GM10847 (cell line): ENCODE data around the gene DHRS13.
A peak's percentile ranks its signal among the peaks of the same experiment; 100 is the strongest.

Experiments
- POLR2A ChIP-seq: IDR thresholded peaks from 2 replicates; pipeline ENCODE4 v1.6.1; 2011; ENCODE audit not compliant: insufficient read length; ENCODE audit errors: extremely low read depth

DHRS13 gene, protein sequence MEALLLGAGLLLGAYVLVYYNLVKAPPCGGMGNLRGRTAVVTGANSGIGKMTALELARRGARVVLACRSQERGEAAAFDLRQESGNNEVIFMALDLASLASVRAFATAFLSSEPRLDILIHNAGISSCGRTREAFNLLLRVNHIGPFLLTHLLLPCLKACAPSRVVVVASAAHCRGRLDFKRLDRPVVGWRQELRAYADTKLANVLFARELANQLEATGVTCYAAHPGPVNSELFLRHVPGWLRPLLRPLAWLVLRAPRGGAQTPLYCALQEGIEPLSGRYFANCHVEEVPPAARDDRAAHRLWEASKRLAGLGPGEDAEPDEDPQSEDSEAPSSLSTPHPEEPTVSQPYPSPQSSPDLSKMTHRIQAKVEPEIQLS

DNA sequence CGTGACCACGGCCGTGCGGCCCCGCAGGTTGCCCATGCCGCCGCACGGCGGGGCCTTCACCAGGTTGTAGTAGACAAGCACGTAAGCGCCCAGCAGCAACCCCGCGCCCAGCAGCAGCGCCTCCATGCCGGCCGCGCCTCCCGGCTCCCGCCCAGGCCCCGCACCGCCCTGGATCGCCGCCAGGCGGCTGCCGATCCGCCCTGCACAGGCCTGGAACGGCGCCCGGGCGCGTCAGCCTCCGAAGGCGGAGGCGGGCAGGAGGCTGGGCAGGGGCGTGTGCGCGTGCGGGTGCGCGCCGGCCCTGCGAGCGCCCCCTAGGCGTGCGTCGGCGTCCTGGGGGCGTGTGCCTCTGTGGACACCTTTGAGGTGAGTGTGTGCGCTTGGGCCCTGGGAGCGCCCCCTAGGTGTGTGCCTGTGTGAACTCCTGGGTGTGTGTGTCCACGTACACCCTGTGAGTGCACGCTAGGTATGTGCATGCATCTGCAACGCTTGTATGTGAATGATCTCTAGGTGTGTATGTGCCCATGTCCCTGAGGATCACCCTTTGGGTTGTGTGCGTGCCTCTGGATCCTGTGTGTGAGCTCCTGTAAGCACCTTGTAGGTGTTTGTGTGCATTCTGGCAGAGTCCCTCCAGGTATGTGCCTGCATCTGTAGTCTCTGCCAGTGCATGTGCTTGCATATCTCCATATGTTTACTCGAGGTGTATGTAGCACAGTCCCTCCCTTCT lies at the start of gene DHRS13:
TSS of gene DHRS13 (minus strand) at position 261 of the 727 bp plus-strand sequence. CDS start at position 126, 135 bp downstream.
- no peak for TF ChIP-seq POLR2A

DNA sequence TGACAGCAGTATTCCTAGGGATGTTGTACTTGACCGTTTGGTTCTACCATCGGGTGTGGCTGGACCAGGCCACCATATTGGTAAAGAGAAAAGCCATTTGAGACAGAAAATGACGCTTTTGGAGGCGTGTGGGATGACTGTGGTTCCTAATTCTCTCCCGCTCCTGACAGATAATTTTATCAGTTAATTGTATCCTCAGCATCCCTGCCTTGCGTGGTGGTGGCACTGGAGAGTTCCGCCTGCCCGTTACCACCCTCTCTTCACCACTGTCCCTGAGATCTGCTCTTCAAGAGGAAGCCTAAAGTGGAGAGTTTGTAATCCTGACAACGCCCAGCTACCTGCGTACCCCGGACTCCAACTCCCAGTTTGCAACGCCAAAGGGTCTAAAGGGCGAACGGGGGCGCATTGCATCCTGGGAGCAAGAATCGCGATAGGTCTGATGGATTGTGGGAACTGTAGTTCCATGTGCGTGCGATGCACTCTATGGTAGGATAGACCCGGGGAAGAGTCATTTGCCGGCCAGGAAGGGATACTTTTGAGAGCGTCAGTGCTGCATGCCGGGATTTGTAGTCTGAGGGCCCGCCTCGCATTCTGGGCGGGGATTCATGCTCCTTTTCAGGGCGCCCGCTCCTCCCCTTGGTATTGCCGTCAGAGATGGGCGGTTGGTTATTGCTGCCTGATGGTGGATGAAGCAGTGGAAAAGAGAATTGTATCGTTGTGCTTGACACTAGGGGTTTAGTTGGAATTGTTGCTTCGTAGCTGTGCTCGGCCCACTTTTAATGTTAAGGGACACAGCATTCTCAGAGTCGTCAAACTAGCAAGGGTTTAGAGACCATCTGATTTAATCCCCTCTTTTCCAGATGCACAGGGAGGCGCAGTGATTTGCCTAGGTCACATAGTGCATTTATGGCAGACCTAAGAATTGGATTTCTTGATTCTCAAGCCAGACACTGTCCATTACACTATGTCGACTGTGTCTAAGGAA lies 49.4 kb upstream of the DHRS13 start:
- peak; percentile 32 for TF ChIP-seq POLR2A

DNA sequence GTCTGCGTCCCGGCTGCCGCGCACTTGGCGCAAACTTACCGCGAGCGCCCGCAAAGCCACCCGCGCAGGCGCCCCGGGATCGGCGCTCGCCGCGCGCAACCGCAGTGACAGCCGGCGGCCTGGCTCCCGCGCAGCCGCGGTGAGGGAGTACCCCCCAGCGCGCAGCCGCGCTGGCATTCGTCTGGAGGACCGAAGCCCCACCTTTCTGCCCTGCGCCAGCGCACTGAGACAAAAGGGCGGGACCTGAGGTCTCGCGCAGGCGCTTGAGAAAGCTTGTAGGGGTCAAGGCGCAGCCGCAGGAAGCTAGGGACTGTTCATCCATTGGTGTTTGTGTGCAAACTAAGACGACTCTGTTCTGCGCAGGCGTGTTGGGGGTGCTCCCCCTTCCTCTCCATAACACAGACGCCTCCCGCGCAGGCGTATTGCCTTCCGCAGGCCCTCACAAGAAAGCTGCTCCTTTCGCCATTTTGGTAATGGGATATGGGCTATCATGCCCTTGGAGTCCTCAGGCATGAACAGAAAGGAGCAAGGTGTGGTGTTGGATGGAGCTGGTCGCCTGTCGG lies 48.6 kb upstream of the DHRS13 start, which contains the start of gene PHF12:
TSS of gene PHF12 (minus strand) at position 91 of the 563 bp plus-strand sequence. CDS start 558 bp downstream, outside the sequence.
- no peak for TF ChIP-seq POLR2A

DNA sequence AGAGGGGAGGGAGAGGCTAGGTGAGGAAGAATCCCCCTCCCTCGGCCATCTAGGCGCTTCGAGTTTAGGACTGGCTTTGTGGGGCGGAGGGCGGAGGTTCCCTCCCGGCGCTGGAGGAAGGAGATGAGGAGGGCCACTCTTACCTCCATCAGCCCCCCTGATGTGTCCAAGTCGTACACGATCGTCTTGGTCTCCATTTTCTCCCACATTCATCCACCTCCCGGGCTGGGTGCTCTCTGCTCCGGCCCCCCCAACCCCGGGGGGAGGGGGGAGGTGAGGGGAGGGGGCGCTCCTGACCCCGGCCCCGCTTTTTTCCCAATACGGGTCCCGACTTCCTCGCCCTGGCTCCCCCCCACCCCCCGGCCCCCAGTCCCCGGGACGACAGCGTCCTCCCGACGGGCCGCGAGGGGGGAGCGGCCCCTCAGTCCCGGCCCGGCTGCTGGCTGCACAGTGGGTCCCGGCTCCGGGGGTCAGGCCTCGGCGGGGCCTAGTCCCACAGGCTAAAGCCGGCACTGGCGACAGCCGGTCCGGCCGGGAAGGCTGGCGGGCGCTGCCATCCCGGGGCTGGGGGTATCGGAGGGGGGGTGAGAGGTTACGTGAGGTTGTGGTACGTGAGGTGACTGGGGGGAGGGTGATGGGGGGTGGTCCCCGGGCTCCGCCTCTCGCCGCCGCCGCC lies 48.0 kb upstream of the DHRS13 start:
- TF ChIP-seq POLR2A = no peak

DNA sequence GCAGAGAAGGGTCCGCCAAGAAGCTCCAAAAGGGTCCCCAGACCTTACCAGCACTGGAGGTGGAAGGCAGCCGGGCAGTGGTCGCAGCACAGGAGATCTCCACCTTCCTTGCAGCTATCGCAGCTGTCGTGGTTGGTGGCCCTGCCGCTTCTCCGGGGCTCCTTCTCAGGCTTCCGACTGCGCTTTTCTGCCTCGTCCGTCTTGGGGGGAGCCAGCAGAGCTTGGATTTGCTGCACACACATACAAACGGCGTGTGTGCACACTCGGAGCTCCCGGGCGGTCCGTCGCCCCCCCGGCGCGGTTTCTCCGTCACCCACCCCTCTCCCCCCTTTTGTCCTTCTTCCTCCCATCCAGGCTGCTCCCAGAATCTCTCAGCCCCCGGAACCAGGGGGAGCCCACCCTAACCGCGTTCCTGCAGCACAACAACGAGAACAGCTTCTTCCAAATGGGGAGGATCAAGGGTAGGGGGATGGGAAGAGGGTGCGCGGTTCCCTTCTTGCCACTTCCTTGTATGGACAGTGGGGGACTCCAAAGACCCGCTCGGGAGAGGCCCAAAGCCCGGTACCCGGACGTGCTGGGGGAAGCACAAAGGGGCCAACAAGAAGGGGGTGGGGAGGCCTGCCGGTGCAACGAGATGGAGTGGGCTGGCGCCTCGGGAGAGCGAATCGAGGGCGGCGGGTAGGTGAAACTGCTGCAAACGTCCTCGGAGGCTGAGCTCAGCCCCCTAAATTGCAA lies 47.3 kb upstream of the DHRS13 start:
- no peak for TF ChIP-seq POLR2A

DNA sequence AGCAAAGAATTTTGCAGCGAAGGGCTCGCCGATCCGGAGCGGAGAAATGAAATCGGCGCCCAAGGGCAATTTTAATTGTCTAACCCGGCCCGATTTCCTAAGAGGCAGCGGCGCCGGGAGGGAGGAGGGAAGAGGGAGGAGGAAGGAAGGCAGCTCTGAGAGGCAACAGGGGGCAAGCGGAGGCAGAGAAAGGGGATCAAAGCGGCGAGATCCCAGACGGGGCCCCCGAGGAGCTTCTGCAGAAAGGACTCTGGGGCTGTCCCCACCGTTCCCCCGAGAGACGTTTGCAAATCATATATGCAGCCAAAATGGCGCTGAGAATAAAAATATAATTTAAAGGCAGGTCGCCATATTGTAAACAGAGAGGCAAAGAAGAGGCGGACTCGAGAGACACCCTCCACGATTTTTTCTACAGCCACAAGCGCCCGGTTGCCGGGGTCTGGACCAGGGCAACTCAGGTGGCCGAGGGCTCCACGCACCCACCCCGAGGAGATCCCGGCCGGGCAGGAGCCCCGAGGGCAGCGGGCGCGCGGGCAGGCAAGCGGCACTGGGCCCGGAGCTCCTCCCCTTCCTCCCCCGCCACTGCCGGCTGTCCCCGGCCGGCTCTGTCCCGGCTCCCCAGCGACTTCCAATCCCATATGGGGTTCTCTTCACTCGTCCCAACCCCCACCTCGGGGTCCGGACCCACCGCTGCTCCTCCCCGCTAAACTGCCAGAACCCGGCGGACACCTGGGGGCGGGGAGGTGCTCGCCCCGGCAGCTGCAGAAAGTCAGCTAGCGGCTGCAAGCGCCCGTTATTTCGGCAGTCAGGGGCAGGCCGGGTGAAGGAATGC lies 46.5 kb upstream of the DHRS13 start:
- peak; percentile 41 for TF ChIP-seq POLR2A

DNA sequence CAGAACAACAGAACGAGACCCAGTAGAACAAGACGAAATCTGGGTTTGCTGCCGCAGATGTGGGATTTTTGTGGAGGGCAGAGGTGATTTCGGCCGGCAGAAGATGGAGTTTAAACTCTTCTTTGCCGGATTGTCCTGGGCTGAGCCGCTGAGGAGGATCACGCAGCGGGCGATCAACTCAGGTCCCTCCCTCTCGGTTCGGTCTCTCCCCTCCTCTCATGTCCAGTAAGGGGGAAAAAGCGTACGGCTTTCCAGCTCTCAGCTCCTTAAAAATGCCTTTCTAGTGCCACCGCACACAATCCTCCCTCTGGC lies 46.0 kb upstream of the DHRS13 start:
- no peak for TF ChIP-seq POLR2A

DNA sequence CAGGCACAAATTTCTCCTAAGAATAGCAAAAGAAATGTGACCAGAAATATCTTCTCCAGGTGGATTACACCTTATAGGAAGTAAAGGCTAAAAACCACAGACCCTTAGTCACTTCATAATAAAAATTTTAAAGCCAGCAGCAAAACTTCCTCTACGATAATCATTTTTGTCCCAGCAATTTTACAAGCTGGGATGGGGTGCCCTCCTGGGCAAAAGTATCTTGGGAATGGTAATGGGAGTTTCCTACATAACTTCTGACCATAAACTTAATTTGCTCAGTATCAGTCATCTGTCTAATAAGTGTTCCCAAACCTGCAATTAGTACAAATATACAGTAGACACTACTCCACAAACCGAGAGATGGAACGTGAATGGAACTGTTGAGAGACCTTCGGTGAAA lies 45.5 kb upstream of the DHRS13 start:
- no peak for TF ChIP-seq POLR2A

DNA sequence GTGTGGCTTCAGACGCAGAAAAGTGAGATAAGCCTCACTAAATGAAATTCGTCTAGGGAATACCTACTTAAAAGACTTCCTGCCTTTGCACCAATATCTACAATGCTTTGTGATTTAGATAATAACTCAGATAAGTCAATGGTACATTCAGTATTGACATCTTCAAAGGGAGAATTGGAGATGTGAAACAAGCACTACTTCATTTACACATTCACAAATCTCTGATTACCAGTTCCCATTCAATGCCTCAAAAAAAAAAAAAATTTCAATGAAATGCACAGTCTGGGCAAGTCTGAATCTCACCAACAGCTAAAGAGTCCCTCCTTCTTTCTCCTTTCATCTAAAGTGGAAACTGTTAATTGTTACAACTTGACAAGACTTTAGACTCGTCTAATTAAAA lies 44.8 kb upstream of the DHRS13 start:
- no peak for TF ChIP-seq POLR2A

DNA sequence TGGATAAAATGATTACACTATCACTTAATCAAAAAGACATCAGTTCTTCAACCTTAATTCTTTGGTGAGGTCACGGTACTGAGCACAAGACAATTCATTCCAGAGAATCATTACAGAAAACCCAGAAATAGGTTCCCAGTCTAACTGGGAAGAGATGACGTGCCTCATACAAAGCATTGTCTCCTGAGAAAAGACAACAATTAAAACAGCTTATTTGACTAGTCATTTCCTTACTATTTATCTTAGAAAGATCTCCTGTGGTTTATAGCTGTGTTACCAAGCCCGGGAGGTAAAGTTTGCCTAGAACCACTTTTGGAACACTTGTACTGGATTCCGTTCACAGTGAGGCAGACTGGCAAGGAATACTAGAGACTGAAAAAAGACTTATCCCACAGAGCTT lies 43.4 kb upstream of the DHRS13 start:
- TF ChIP-seq POLR2A = no peak

DNA sequence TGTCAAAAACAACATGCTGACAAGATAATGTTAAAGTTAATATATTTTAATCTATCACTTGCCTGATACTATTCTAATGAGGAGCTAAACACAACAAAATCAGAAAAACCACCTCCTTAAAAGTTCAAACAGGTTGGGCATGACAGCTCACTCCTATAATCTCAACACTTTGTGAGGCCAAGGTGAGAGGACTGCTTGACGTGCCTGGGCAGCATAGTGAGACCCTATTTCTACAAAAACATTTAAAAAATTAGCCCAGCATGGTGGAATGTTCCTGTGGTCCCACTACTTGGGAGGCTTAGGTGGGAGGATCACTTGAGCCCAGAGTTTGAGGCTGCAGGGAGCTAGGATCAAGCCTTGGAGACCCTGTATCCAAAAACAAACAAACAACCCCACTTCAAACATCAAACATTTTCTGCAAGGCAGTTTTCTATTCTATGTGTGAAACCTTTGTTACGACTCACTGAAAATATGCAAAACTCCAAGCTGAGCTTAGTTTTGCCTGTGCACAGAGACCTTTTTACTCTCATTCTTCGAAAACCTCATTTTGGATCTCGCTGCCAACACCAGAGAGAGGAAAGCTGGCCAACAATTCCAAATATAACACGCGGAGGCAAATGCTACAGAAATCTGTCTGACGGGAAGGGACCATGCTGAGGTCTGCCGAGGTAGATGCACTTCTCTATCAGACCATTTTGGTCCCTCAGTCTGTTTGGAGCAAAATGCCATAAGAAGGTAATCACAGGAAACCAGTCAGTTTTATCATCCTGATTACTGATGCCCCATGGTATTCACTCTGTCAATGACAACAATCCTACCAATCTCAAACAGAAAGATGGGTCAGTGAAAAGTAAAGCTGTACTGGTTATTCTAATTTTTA lies 42.2 kb upstream of the DHRS13 start:
- TF ChIP-seq POLR2A = no peak

DNA sequence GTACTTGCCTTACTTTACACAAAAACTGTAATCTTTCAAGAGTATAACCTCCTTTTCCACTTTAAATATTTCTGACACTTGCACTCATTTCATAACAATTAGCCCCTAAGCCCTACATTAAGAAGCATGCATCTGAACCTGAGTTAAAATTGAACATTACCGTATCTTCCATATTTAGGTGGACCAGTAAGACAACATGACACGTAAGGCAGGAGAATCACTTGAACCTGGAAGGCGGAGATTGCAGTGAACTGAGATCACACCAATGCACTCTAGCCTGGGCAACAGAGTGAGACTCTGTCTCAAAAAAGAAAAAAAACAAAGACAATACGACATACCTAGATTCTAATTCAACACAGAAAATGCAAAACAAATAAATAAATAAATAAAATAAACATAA lies 41.5 kb upstream of the DHRS13 start:
- TF ChIP-seq POLR2A = no peak
